Vagina (tissue), 2 donors: ENCODE results near the gene RNPC3. TPM values are rescaled to one million over a fixed set of nuclear protein-coding genes. Genes with fewer than 3 reads are reported as not detected.
"Not testable (repeated sequence)": the region's sequence is repeated elsewhere in the genome, so short reads cannot be mapped to it uniquely, and the experiment has no call there.

Experiments used
- DNase-seq, 2 donors: peaks; one replicate each; pipeline ENCODE4 v3.0.0-alpha.2; 2017; ENCODE audit errors: extremely low spot score in 2 of 2
- H3K27ac ChIP-seq: fragments of 200-600 bp; sonication (generic); one replicate; pipeline ENCODE4 v1.5.1; 2019
- H3K27me3 ChIP-seq: fragments of 200-600 bp; sonication (generic); one replicate; pipeline ENCODE4 v1.5.1; 2019
- H3K36me3 ChIP-seq, 2 donors: fragments of 200-600 bp; sonication (generic); one replicate each; pipeline ENCODE4 v1.5.1; 2017 to 2019
- H3K4me1 ChIP-seq: fragments of 200-600 bp; sonication (generic); one replicate; pipeline ENCODE4 v1.5.1; 2019
- H3K4me3 ChIP-seq, 2 donors: fragments of 200-600 bp; sonication (generic); 1 replicate in 1 of 2; 2 replicates in 1 of 2; pipeline ENCODE4 v1.5.1; 2016 to 2019
- H3K9me3 ChIP-seq: fragments of 200-600 bp; sonication (generic); one replicate; pipeline ENCODE4 v1.5.1; 2019
- CTCF ChIP-seq, 3 experiments: fragments of 450-650 bp in 2 of 3; fragments of 200-600 bp in 1 of 3; sonication (generic) in 1 of 3; IDR thresholded peaks; one replicate each; pipeline ENCODE4 v1.5.1; 2017 to 2019; ENCODE audit warnings: antibody characterized with exemption in 3 of 3, mild to moderate bottlenecking in 2 of 3, moderate library complexity in 2 of 3
- POLR2A ChIP-seq, 2 donors: fragments of 450-650 bp; IDR thresholded peaks; one replicate each; pipeline ENCODE4 v1.6.1; 2017; ENCODE audit warnings: antibody characterized with exemption in 2 of 2, mild to moderate bottlenecking in 2 of 2, moderate library complexity in 2 of 2
- POLR2AphosphoS5 ChIP-seq, 2 donors: sonication (generic); formaldehyde crosslinking; IDR thresholded peaks; one replicate each; pipeline ENCODE4 v1.9.0; 2017; ENCODE audit warnings: antibody characterized with exemption in 2 of 2, mild to moderate bottlenecking in 2 of 2, low read depth in 1 of 2; ENCODE audit not compliant: insufficient read depth in 1 of 2
- intact Hi-C: fragments of 100-400 bp; cut with DNase I; formaldehyde crosslinking; loops from one replicate; pipeline ENCODE4 v1.15.1; 2023
- total RNA-seq: library from RNA; depleted of rRNA; stranded (reverse); fragments of >200 nt; gene quantifications from one replicate; pipeline ENCODE4 v1.2.3, GENCODE V29; 2016

Gene RNPC3
- total RNA-seq, 1 donor from 2014 or later: 21.6 TPM

DNA sequence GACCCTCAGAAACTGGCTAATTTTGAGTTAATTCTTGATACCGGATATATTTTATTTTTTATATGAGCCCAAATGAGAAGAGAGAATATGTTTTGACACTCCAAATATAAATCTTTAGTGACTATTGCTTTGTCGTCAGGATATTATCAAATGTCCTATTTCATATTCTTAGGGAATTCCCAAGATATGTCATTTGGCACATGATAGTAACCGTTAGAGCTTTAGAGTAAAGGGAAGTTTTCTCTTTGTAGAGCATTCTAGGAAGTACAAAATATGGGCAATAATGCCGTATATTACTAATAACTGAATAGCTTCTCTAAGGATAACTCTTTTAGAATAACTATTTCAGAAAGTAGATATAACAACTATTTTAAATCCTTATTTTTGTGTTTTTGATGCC, 37.6 kb downstream of the RNPC3 start:
- no peaks in the 10 kb centered on the region for H3K9me3 ChIP-seq
- no peak overlapping the region for H3K4me3 ChIP-seq
- H3K36me3 ChIP-seq: no peaks in the 10 kb centered on the region
- H3K27me3 ChIP-seq: no peaks in the 10 kb centered on the region
- H3K27ac ChIP-seq: peak overlapping the region; percentile 57
- DNase-seq: no peak
- intact Hi-C loops: no loop called here
- H3K4me1 ChIP-seq: no peaks in the 10 kb centered on the region
- TF ChIP-seq POLR2AphosphoS5 (IDR thresholded peaks at IDR 0.05; ENCODE audit: insufficient read depth in 1 of 2, low read depth in 1 of 2) (no peak), CTCF (IDR thresholded peaks at IDR 0.05) (no peak), POLR2A (IDR thresholded peaks at IDR 0.05) (no peak)

DNA sequence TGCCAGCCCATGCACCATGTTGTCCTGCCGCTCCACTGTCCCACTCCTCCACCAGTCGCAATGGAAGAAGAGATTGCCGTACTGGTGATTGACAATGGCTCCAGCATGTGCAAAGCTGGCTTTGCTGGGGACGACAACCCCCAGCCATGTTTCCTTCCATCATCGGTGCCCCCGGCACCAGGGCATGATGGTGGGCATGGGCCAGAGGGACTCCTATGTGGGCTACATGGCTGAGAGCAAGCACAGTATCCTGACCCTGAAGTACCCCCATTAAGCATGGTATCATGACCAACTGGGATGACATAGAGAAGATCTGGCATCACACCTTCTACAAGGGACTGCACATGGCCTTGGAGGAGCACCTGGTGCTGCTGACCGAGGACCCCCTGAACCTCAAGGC, 44.0 kb downstream of the RNPC3 start:
- no peak overlapping the region for H3K27ac ChIP-seq

GRCh38 chr1:103571289-103571688, 45.8 kb downstream of the RNPC3 start, which contains the start of gene AMY2B:
Gene AMY2B, plus strand, starts transcription at chr1:103571589. Its CDS starts 14 bp downstream, at chr1:103571603.
- intact Hi-C loops, DNase-seq, H3K36me3 ChIP-seq, H3K27ac ChIP-seq, H3K4me1 ChIP-seq, H3K9me3 ChIP-seq, H3K27me3 ChIP-seq, H3K4me3 ChIP-seq: not testable (repeated sequence)

More for the DNA sequence above, 44.0 kb downstream of the RNPC3 start:
- TF ChIP-seq POLR2A (IDR thresholded peaks at IDR 0.05): no peak
- no peak for TF ChIP-seq POLR2AphosphoS5 (IDR thresholded peaks at IDR 0.05; ENCODE audit: insufficient read depth in 1 of 2, low read depth in 1 of 2)
- no peak for TF ChIP-seq CTCF (IDR thresholded peaks at IDR 0.05)
- Histone ChIP-seq H3K9me3 (no peaks in the 10 kb centered on the region), H3K36me3 (no peaks in the 10 kb centered on the region), H3K4me1 (no peaks in the 10 kb centered on the region), H3K27me3 (no peaks in the 10 kb centered on the region), H3K4me3 (no peak overlapping the region)
- no peak for DNase-seq
- intact Hi-C loops: no loop called here

- TF ChIP-seq POLR2A (IDR thresholded peaks at IDR 0.05): no peak
- TF ChIP-seq POLR2AphosphoS5 (IDR thresholded peaks at IDR 0.05; ENCODE audit: insufficient read depth in 1 of 2, low read depth in 1 of 2): no peak
- TF ChIP-seq CTCF (IDR thresholded peaks at IDR 0.05): no peak
- no peak overlapping the region for H3K27ac ChIP-seq
- DNase-seq: no peak
- intact Hi-C loops: no loop called here
- no peaks in the 10 kb centered on the region for H3K4me1 ChIP-seq
- no peaks in the 10 kb centered on the region for H3K27me3 ChIP-seq
- no peaks in the 10 kb centered on the region for H3K9me3 ChIP-seq
- H3K4me3 ChIP-seq: no peak overlapping the region
- H3K36me3 ChIP-seq: no peaks in the 10 kb centered on the region
Observed at GRCh38 chr1:103576065-103576464, 50.6 kb downstream of the RNPC3 start.

GRCh38 chr1:103576784-103577183, 51.3 kb downstream of the RNPC3 start:
- not testable (repeated sequence) for H3K27me3 ChIP-seq, DNase-seq

DNA sequence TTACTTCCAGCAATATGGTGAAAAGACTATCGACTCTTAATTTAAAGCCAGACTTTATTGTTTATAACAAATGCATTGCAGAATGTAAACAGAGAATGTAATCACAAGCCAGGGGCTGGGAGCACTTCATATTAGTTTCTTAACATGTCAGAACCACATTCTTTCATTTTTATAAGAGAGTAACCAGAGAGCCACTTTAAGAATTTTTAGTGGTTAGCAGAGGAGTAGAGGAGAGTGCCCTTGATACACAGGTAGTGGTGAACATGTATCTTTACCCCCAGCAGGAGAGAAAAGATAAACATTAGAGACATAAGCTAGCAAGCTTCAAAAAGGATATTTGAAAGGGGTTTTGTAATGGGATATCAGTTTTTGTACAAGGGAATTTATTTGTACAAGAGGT, 57.0 kb downstream of the RNPC3 start:
- TF ChIP-seq CTCF (IDR thresholded peaks at IDR 0.05) (no peak), POLR2A (IDR thresholded peaks at IDR 0.05) (no peak), POLR2AphosphoS5 (IDR thresholded peaks at IDR 0.05; ENCODE audit: insufficient read depth in 1 of 2, low read depth in 1 of 2) (no peak)
- no peak for DNase-seq
- Histone ChIP-seq H3K4me3 (no peak overlapping the region), H3K27me3 (no peaks in the 10 kb centered on the region), H3K27ac (no peak overlapping the region), H3K9me3 (no peaks in the 10 kb centered on the region), H3K36me3 (no peaks in the 10 kb centered on the region), H3K4me1 (no peaks in the 10 kb centered on the region)
- intact Hi-C loops: no loop called here

More at GRCh38 chr1:103576784-103577183, 51.3 kb downstream of the RNPC3 start:
- H3K36me3 ChIP-seq, intact Hi-C loops, H3K4me1 ChIP-seq, H3K9me3 ChIP-seq, H3K27ac ChIP-seq, H3K4me3 ChIP-seq: not testable (repeated sequence)
